GM23338 (cell line): ENCODE measurements around the gene BEND6.

Experiments
- CTCF ChIP-seq, 2 experiments: fragments of 200-600 bp in 1 of 2; sonication (generic) in 1 of 2; conservative IDR thresholded peaks; 2 replicates each; pipeline versions ENCODE4 v1.5.1 to v1.6.1; 2016 to 2017; ENCODE audit warnings: antibody characterized with exemption in 2 of 2, low read depth in 2 of 2, mild to moderate bottlenecking in 2 of 2, moderate library complexity in 1 of 2
- EZH2phosphoT487 ChIP-seq: fragments of 200-600 bp; sonication (generic); IDR thresholded peaks from one replicate; pipeline ENCODE4 v1.8.1; 2018; ENCODE audit warnings: antibody characterized with exemption; ENCODE audit not compliant: unreplicated experiment
- JUNB ChIP-seq: IDR thresholded peaks from one replicate; pipeline ENCODE4 v1.6.1; 2016; ENCODE audit warnings: antibody characterized with exemption; ENCODE audit not compliant: unreplicated experiment

GRCh38 chr6:57027301-57027700 is 72.4 kb downstream of the BEND6 start:
- TF ChIP-seq CTCF (conservative IDR thresholded peaks at IDR 0.05; ENCODE audit: low read depth in 2 of 2) (no peak), EZH2phosphoT487 (no peak), JUNB (no peak)
